Suppressor macrophage (primary cell): ENCODE results near the gene TNRC18.
A peak's percentile ranks its signal among the peaks of the same experiment; 100 is the strongest.
"Not testable (repeated sequence)": the region's sequence is repeated elsewhere in the genome, so short reads cannot be mapped to it uniquely, and the experiment has no call there.

Experiments
- DNase-seq, 4 experiments: peaks; one replicate each; pipeline ENCODE4 v3.0.0-alpha.2; 2020 to 2022

TNRC18 gene

DNA sequence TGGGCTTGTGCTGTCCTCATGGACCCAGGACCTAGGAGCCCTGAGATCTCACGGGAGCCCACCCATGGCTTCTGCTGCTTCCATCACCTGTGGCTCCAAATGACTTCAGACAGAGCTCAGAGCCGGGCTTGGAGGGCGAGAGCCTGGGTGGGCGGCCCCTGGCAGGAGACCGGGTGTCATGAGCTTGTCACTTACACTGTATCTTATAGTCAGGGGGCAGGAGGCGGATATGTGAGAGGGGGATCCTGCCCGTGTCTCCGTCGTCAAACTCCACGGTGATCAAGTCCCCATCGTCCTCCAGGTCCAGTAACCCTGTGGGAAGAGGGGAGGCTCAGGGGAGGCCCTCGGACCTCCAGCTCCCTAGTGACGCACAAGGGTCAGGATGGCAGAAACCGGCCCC lies 107.9 kb downstream of the TNRC18 start:
- no peak for DNase-seq

- no peak for DNase-seq
These were observed 108.8 kb downstream of the TNRC18 start for GRCh38 chr7:5314864-5315263.

DNA sequence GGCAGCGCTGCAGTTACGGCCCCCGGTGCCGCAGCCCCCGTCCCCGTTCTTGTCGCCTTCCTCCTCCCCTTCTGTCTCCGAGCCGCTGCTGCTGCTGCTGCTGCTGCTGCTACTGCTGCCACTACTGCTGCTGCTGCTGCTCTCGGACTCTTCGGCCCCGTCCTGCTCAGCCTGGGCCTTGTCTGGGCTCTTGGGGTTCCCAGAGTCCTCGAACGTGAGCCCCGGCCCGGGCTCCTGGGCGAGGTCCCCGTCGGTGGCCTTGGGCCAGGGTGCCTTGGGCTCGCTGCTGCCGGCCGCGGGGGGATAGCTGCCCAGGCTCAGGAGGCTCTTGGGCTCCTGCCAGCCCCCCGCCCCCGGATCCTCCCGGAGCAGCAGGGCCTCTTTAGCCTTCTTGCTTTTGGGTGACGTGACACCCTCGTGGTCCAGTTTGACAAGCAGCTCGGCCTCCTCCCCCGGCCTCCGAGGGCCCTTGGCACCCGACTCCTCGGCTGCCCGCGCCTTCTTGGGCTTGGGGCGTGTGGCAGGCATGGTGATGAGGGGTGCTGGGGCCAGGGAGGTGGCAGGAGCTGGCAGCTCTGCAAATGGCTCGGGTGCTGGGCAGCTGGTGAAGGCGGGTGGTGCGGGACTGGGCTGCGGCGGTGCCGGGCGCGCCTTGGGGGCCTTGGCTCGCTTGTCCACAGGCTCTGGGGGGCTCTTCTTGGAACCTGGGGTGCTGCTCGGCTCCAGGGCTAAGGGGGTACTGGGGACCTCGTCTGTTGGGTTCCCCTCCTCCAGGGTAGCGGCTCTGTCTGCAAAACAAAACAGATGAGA lies 110.4 kb downstream of the TNRC18 start:
- DNase-seq, result not testable (repeated sequence)

- DNase-seq, result not testable (repeated sequence)
These were observed 111.2 kb downstream of the TNRC18 start for GRCh38 chr7:5312276-5313070.

DNA sequence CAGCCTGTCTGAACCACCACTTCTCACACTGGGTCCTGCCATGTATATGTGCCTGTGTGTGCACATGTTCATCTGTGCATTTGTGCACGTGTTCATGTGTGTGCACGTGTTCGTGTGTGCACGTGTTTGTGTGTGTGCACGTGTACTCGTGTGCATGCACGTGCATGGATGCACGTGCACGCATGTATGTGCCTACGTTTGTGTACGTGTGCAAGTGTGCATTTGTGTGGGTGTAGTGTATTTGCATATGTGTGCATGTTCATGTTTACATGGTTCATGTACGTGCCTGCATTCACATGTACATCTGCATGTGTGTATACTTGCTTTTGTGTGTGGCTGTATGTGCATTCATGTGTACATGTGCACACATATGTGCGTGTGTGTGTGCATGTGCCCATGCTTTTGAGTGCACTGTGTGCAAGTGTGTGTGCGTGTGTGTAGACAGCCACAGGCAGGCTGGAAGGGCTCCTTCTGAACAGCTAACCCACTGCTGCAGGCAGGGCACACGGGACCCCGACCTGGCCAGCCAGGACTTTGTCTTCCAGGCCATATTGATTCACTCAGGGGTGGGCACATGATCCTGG lies 112.7 kb downstream of the TNRC18 start:
- DNase-seq, result no peak

DNA sequence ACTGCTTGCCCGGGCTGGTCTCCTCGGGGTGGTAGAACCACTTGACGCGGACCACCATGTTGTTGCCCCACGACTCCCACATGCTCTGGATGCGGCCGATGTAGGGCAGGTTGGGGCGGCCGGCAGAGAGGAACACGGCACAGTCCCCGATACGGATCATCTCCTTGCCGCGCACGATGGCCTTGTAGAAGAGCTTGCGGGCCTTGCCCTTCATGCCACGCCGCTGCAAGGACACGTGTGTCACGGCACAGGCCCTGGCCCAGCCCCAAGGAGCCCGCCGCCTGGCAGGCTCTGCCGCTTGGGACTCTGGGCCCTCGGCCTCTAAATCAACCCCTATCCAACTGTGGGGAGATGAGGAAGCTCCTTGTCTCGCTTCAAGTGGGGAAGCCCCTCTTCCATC lies 114.5 kb downstream of the TNRC18 start:
- no peak for DNase-seq

DNA sequence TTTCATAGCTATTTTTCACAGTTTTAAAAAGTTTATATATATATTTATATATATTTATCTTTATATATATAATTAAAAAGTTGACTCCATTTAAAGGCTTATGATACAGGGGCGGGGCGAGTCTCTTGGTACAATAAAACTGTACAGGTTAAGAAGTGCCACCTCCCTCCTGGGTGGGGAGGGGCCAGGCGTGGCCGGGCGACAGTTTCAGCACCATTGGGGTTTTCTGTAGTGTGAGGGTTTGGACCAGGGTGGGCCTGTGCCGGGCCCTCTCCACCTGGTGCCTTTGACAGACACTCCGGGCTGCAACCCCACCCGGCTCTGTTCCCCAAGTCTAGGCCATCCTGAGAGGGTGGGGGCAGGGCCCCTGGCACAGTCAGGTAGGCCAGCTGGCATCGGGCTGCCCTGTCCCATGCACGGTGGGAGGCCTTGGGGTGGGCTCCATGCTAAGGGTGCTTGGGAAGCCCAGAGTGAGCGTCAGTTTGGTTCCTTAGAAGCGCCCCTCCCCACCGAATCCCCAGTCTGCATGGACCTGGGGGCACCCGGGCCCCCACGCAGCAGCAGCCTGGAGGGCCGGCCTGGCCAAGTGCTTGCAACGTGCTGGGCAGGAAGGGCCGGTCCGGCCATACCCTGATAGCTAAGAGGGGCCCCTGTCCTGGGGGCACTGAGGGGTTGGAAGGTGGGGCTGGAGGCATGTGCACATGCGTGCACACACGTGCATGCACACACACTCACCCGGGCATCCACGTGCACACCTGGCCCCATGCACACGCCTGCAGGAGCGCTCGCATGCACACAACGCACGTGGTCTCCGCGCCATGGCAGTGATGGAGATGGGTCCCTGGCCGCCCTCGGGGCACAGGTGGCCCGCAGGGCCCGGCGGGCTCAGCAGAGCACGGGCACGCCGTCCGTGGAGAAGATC lies 116.2 kb downstream of the TNRC18 start:
- DNase-seq, result not testable (repeated sequence)

- not testable (repeated sequence) for DNase-seq
These were observed 118.6 kb downstream of the TNRC18 start for GRCh38 chr7:5305050-5305449.

DNA sequence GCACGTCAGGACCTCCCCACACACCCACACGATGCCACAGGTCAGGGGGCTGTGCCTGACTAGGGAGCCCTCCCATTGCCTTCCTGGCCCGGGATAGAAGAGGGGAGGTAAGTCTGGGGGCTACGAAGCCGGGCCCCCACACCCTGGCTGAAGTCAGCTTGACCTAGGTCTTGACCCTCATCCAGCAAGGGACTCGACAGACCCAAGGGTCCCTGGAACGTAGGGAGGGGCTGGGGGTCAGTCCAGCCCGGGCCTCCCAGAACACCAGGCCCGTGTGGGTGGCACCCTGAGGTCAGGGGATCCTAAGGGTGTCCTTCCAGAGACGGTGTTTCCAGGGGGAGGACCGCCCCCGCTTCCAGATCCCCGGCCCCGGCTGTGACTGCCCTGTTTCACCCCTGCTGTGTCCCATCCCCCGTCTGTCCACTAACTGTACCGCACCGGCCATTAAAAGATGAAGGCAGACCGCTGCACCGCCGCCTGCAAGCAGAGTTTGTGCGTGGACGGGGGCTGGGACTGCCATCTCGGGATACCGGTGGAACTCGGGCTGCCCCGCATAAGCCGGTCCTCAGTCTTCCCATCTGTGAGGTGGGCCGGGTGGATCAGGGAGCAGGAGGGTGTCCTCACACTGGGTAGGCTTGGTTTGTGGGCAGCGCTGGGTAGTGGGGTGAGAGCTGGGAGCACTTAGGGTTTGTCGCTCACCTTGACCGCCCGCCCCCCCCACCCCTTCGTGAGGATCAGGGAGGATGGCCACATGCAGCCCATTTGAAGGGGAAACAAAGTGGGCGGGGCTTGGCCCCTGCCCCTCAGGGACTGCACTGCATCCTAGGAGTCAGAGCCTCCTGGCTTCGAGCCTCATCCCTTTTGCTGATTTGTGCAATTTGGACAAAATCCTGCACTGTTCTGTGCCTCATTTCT lies 119.8 kb downstream of the TNRC18 start:
- DNase-seq, result no peak

GRCh38 chr7:5303061-5303460 lies 120.6 kb downstream of the TNRC18 start:
- no peak for DNase-seq

- no peak for DNase-seq
These were observed 121.1 kb downstream of the TNRC18 start for GRCh38 chr7:5302577-5302976.

GRCh38 chr7:5300366-5300765 lies 123.3 kb downstream of the TNRC18 start:
- no peak for DNase-seq

DNA sequence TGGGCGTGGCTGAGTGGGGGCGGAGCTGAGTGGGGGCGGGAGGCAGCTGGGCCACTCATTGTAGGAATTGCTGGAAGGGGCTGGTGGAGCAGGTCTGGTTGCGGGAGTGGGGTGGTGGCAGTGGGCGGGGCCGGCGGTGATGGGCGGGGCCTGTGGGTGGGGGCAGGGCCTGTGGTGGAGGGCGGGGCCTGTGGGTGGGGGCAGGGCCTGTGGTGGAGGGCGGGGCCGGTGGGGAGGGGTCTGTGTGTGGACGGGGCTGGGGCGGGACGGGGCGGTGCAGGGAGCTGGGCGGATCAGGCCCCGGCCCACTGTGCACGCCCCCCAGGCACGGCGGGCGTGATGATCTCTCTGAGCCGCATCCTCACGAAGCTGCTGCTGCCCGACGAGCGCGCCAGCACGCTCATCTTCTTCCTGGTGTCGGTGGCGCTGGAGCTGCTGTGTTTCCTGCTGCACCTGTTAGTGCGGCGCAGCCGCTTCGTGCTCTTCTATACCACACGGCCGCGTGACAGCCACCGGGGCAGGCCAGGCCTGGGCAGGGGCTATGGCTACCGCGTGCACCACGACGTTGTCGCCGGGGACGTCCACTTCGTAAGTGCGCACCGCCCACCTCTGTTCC lies 126.9 kb downstream of the TNRC18 start:
- DNase-seq, result peak; percentile 6 to 29 (median 16)

- no peak for DNase-seq
These were observed 127.5 kb downstream of the TNRC18 start for GRCh38 chr7:5296015-5296610.

DNA sequence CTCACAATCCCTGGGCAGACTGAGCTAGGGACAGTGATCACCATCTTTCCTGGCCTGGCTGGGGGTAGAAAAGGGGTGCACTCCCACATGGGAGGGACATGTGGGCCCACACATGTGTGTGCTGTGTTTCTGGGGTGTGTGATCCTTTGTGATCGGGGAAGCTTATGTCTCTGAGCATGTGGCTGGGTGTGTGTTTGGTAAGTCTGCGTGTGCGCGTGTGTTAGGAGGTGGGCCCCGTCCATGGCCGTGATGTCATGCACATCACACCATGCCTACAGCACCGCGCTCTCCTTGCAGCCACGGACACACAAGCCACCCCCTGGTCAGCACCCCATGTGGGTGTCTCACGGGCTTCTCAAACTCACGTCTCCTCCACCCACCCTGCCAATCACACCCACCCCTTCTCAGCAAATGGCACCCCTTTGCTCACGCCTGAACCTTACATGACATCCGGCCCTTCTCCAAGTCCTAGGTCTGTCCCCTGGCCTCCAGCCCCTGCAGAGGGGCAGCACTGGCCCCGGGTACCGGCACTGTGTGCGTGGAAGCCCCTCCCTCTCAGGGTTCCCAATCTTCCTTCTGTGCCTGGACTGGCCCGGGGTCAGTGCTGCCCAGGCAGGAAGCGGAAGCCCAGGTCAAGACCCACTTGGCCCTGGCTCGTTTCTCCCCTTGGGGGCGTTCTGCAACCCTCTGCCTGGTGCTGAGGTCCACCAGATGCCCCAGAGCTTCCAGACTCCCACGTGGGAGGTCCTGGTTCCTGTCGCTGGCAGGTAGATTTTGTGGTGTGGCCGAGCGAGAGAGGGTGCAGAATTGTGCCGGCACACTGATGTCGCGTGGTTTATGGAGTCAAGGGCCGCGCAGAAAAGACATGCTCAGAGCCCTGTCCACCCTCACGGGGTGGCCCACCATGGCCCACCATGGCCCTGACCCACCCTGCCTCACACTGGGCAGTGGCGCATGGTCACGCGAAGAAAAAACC lies 128.3 kb downstream of the TNRC18 start:
- no peak for DNase-seq

GRCh38 chr7:5294169-5294987 lies 129.3 kb downstream of the TNRC18 start:
- no peak for DNase-seq

- DNase-seq, result not testable (repeated sequence)
These were observed 131.8 kb downstream of the TNRC18 start for GRCh38 chr7:5291711-5292335.

GRCh38 chr7:5291301-5291700 lies 132.3 kb downstream of the TNRC18 start:
- DNase-seq, result no peak
